NCI-H748 (cell line): ENCODE measurements around the gene STK40.

Experiments used
- DNase-seq: peaks from one replicate; lab custom pipeline; 2025; ENCODE audit not compliant: unreplicated experiment; lab: John Stamatoyannopoulos, UW

STK40 gene

GRCh38 chr1:36385410-36386264 lies at the start of gene STK40:
Gene STK40 (minus strand): TSS chr1:36385924. CDS start chr1:36361332, 24,592 bp downstream.
- DNase-seq = peak; percentile 98

- no peak for DNase-seq
Measured at GRCh38 chr1:36433102-36433501, 47.4 kb upstream of the STK40 start.

- DNase-seq = no peak
Measured at GRCh38 chr1:36432616-36433015, 46.9 kb upstream of the STK40 start.

- DNase-seq = no peak
Measured at GRCh38 chr1:36425791-36426190, 40.1 kb upstream of the STK40 start.

GRCh38 chr1:36421649-36422048 lies 35.9 kb upstream of the STK40 start:
- no peak for DNase-seq

GRCh38 chr1:36420836-36421317 lies 35.2 kb upstream of the STK40 start:
- DNase-seq = peak; percentile 50

GRCh38 chr1:36420409-36420808 lies 34.7 kb upstream of the STK40 start:
- no peak for DNase-seq

GRCh38 chr1:36419569-36419968 lies 33.8 kb upstream of the STK40 start:
- no peak for DNase-seq

- DNase-seq = no peak
Measured at GRCh38 chr1:36419140-36419539, 33.4 kb upstream of the STK40 start.

GRCh38 chr1:36417931-36418330 lies 32.2 kb upstream of the STK40 start:
- DNase-seq = no peak

- no peak for DNase-seq
Measured at GRCh38 chr1:36415661-36416326, 30.1 kb upstream of the STK40 start.

GRCh38 chr1:36414384-36414783 lies 28.7 kb upstream of the STK40 start:
- no peak for DNase-seq

- DNase-seq = peak; percentile 76
Measured at GRCh38 chr1:36411674-36412648, 26.2 kb upstream of the STK40 start.

GRCh38 chr1:36408479-36408878 lies 22.8 kb upstream of the STK40 start:
- DNase-seq = no peak

GRCh38 chr1:36406440-36406839 lies 20.7 kb upstream of the STK40 start:
- no peak for DNase-seq

- no peak for DNase-seq
Measured at GRCh38 chr1:36402504-36402890, 16.8 kb upstream of the STK40 start.

- DNase-seq = no peak
Measured at GRCh38 chr1:36401602-36402503, 16.1 kb upstream of the STK40 start.

- DNase-seq = no peak
Measured at GRCh38 chr1:36400825-36401601, 15.3 kb upstream of the STK40 start.

GRCh38 chr1:36400514-36400824 lies 14.7 kb upstream of the STK40 start:
- DNase-seq = no peak
